HPDE6-E6E7 (cell line): Measurements from ENCODE around the gene ARHGEF4.

Experiments used
- DNase-seq: peaks from one replicate; pipeline ENCODE4 v3.0.0; 2011; ENCODE audit warnings: missing footprints; ENCODE audit errors: extremely low spot score

ARHGEF4 gene

DNA sequence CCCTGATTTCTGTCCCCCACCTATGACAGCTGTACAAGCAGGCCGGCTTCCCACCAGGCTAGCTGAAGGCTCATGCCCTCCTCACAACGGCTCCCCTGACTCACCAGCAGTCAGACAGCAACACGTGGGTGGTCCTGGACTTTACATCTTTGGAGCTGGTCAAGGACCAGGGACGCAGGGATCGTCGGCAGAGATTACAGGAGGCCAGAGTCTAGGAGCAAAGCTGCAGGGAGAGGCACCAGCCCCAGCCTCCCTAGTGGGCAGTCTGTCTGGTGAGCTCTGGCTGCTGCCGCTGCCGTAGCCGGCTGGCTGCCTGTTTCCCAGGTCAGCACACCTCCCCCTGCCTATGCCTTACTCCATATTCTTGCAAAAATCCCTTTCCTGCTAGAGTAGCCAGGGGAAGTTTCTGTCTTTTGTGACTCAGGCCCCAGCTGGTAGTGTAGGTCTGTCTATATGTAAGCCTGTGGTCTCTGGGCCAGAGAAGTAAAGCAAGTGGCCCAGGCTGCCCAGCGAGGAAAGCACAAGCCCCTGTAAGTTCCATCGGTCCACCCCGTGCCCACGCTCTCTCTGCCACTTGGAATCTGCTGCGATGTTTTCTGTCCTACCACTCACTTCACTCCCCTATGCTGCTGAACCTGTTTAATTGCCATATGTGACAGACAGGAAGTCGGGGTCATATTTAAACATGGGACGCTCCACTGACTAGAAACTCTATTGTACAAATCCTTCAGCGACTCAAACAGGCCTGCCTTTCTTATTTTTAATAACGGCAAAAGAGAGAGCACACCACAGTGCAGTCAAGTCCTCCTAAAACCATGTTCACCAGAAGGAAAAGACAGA is 2.4 kb upstream of the ARHGEF4 start:
- no peak for DNase-seq

DNA sequence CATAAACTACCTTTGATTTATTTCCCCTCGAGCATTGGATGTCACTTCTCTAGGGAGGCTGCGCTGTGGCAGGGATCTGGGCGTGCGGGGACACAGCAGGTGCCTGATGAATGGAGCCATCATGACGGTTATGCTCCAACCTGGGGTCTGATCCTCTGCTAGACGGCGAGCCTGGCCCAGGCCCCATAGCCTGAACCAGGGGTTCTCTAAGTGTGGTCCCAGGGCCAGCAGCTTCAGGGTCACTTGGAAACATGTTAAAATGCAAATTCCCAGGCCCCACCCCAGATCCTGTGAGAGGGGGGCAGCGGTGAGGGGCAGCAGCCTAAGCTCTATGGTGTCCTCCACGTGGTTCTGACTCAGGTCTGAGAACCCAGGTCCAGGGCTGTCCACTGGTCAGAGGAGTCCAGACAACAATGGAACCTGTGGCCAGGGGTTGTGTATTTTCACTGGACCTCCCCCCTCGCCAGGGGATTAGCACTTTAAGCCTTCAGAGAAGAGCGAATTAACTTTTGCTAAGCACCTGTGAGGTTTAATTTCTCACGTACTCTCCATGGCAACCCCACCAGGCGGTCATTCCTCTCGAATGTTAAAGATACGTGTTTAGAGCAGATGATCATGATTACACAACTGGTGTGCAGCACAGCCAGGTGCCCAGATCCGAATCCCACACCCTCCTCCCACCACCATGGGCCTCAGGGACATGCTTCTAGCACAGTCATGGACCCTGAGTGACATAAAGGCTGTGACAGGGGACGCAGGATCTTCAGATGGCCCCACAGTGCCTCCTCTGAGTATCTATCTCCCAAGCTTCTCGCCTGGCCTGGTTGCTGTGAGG is 1.6 kb upstream of the ARHGEF4 start:
- DNase-seq = no peak

GRCh38 chr2:130835766-130836015 is 1.0 kb upstream of the ARHGEF4 start:
- DNase-seq = no peak

- no peak for DNase-seq
These were observed 579 bp downstream of the ARHGEF4 start for GRCh38 chr2:130837175-130837810.

DNA sequence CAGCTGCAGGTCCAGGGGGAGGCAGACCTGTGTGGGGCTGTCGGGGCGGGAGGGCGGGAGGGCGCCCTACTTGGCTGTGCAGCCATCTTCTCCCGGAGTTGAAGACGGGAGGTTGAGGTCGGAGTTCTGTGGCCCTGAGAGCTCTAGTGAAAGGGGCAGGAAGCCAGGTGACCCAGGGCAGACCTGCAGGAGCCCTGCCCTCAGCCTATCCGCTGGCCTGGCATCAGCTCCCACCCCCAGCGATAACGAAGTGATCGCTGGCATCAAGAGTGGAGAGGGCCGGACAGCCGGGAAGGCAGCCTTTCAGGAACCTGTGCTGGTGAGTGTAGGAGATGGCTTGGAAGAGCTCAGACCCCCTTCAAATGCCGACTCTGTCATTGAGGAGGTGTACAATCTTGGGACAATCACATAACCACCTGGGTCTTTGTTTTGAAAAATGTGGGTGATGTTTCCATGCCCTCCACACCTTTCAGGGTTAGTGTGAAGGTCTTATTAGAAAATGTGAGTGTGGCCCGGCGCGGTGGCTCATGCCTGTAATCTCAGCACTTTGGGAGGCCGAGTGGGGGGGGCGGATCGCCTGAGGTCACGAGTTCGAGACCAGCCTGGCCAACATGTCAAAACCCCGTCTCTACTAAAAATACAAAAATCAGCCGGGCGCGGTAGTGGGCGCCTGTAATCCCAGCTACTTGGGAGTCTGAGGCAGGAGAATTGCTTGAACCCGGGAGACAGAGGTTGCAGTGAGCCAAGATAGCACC is 1.3 kb downstream of the ARHGEF4 start:
- no peak for DNase-seq

GRCh38 chr2:130839011-130839780 is 2.5 kb downstream of the ARHGEF4 start:
- no peak for DNase-seq

DNA sequence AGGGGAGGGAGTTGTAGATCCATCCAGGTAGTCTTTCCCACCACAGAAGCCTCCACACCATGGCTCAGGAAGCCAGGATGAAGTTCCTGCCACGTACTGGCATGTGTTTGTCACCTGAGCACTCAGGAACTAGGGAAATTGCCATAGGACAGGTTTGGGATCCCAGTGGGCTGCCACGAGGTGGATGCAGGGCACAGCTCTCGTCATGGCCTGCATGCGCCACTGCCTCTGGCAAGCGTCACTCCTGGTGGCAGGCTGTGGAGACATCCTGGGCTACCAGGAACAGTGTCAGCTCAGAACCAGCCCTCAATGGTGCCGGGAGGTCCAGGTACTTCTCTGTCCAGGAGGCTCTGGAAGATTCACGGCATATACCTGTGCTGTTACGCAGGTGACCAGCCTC is 3.8 kb downstream of the ARHGEF4 start:
- no peak for DNase-seq

GRCh38 chr2:130841741-130842365 is 5.1 kb downstream of the ARHGEF4 start:
- no peak for DNase-seq

DNA sequence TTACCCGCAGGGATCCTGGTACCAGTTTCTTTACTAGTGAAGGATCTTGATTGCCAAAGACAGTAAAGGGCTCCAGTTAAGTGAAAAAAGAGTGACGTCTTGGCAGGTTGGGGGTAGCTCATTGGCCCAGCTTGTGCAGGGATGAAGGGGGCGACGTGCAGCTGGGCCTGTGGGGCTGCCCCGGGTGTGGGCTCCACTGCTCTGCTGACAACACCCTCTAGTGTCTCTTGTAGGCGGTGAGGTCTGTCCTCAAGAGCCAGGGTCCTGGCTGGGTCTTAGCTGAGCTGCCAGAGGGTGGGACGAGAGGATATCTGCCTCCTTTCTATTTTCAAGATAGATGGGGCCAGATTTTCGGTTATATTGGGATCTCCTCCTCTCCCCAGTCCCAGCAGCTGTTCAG is 6.1 kb downstream of the ARHGEF4 start:
- no peak for DNase-seq

DNA sequence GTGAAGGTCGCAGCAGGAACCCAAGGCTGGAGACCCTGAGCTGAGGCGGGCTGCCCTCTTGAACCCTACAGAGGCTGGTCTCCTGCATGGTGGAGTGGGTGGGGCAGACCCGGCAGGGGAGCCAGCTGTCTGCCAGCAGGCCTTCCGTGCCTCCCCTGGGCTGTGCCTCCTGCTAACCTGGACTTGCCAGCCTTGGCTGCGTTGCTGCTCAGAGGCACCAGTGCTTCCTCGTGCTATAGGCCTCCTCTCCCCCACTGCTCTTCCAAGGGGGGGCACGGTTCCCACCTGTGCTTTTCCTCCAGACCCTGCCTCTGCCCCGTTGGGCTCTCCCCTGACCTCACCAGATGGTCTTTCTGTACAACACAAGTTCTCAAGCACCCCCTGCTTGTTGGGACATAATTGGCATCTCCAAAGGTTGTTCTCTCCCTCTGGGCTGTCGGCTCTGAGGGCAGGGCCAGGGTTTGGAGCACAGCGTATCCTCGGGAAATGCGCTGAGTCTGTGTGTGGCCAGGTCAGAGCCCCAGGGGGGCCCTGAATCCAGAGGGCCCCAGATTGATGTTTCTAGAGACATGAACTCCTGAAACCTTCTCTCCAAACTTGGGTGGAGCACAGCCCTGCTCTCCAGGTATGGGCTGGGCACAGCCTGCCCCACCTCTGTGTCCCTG is 6.7 kb downstream of the ARHGEF4 start:
- no peak for DNase-seq

DNA sequence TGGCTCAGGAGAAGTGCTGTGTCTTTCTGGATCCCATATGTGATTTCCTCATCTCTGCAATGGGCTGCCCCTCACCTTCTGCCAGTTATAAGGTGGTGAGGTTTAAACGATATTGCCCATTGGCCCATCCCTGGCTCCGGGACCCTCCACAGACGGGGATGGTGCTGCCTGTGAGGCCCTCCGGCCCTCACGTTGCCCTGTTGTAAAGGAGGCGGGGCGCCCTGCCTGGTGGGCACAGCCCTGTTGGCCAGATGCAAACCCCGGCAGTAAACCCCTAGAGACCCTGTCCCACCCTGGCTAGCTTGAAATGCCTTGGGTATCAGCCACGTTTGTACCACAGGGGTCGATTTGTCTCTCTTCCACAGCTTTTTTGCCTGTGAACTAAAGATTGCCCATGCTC is 7.4 kb downstream of the ARHGEF4 start:
- DNase-seq = no peak

- no peak for DNase-seq
These were observed 8.9 kb downstream of the ARHGEF4 start for GRCh38 chr2:130845505-130846085.

DNA sequence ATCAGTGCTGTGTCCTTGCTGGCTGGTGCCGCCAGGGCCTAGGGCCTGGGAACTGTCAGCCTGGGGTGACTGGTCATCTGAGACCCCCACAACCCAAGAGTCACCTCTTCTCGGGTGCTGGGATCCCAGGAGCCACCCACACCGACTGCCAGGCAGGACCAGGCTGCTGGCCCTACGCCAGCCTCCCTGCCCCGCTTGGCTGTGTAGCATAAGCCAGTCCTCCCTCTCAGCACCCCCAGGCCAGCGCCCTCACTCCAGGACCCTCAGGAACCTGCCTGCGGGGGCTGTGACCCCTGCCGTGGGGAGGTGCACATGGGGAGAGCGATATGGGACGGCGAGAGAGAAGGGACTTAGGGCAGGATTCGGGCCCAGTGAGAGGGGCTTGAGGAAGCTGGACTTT is 9.5 kb downstream of the ARHGEF4 start:
- no peak for DNase-seq

- DNase-seq = peak; percentile 47
These were observed 10.1 kb downstream of the ARHGEF4 start for GRCh38 chr2:130846686-130847375.

DNA sequence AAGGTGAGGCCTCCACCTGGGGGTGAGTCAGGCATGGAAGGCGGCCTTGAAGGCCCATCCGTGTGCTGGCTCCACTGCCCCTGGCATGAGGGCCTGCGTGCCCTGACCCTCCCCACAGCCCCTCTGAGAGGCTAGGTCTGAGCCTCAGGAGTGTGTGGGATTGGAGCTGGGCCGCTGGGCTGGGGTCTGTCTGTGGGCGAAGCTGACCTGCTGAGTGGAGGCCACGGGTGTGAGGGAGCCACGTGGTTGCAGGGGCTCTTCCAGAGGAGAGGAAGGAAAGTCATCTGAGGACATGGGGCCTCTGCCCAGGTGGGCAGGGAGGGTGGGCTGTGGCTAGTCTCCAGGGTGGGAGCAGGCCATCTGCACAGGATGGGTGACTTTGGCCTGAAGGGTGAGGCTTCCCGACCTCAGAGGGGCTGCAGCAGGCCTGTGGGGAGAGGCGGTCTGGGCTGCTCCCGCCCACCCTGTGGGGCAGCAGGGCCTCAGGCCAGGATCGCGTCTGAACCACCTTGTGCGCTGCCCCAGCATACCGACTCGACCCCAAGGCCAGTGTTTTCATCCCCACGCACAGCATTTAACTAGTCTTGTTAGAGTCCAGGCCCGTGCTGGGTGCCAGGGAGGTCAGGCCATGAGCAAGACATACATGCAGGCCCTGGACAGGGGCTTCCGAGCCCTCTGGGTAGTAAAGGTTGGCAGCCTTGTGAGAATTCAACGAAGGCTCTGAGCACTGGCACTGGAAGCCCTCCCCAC is 11.2 kb downstream of the ARHGEF4 start:
- no peak for DNase-seq

DNA sequence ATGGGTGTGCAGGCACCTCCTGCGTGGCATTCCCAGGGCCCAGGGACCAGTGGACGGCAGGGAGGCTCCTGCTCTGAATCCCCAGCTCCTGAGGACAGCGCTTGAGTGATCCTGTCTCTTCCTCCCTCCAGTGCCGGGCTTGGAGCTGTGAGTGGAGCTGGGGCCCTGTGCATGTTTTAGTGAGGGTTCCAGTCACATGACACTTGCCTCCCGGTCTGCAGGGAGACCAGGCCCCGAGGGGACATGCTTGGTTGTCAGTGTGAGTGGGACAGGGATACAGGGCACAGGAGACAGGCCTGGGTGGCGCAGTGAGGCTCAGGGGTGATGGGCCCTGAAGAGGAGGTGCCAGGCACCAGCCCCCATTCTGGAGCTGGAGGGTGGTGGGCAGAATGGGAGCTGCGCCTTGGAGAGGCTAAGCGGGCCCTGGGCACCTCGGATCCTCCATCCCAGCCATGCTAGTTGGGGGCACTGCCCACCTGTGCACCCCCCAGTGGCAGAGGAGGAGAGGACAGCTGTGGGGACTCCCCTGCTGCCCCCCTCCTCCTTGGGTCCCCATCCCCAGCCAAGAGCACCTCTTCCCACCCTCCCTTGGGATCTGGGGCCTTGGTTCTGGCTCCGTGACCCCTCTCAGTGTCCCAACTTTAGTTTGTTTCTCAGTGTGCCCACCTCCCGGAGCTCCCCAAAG is 12.0 kb downstream of the ARHGEF4 start:
- DNase-seq = no peak

GRCh38 chr2:130849896-130850787 is 13.4 kb downstream of the ARHGEF4 start:
- DNase-seq = no peak
